Measurements from ENCODE around the gene ZG16B.

DNA sequence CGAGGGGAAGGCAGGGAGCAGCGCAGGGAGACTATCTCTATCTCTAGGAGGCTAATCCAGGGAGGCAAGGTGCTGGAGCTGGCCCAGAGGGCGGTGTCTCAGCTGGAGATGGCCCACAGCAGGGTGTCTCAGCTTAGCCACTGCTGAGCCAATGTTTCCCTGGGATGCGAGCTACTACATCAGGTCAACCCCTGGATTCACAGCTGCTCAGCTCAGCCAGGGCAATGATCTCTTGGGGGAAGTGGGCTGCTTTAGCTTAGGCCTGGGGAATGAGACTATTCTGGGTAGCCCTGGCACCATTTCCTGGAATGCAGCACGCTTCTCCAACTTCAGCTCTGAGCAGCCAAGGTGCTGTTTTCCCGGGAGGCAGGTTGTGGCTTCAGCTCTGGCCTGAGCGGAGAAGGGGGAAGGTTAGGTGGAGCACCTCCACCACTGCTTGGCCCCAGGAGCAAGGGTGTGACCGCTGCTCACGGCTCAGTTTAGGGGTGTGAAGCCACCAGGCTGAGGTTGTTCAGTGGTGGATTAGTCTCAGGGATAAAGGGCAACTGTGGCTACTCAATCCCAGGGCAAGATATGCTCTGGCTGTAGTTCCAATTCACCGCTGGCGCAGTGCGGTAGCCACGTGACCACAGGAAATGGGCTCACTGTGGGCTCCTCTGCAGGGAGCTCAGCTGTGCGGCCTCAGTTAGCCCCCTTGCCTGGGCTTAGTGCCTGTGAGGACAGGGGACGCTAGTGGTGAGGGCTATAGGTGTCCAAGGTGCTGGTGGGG is 18.2 kb upstream of the ZG16B start:
- no peak for TF ChIP-seq YY1 (IDR thresholded peaks at IDR 0.05; ENCODE audit: insufficient read depth, insufficient read length)
- no peak for TF ChIP-seq ZNF274 (IDR thresholded peaks at IDR 0.05; ENCODE audit: low read depth, low read length)
- no peak for TF ChIP-seq SUZ12 (IDR thresholded peaks at IDR 0.05; ENCODE audit: extremely low read depth, insufficient read depth, insufficient read length)
